ENCODE measurements around the gene PLA2G4E. TPM values are rescaled to one million over a fixed set of nuclear protein-coding genes. Genes with fewer than 3 reads are reported as not detected.

PLA2G4E gene
- total RNA-seq, 4 donors from 2014 or later: 1.1 to 89.5 (median 9.2) TPM

DNA sequence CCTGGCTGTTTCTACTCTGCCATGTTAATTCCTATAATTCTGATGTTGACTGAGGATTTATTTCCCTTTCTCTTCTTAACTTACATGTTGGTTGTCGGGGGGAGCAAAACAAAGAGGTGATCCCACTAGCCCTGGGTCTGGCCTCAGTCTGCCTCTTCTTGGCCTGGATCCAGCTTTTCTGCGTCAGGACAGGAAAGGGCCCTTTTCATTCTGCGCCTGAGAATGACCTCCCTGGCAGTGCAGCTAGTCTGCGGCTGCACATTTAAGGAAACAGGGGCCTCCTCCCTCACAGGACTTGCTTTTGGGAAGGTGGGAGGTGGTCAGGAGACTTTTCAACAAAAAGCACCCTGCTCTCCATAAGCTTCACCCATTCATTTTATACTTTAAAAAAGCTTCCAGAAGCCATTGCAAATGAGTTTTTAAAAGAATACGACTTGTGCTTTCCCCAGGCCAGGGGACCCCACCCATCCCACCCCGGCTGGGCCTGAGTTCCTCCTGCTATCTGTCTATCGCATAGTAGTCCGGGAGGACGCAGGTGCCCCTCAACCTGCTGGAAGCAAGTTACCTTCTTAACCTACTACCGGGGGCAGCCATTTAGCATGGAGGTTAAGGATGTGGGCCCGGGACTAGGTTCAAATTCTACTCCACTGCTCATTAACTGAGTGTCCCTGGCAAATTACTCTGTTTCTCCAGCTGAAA, 27.2 kb downstream of the PLA2G4E start:
- Histone ChIP-seq H3K4me3 (no peak overlapping the region), H3K27ac (no peak overlapping the region), H3K4me1 (peaks cover 0 to 22% (median 0%) of the 10 kb centered on the region in 3 donors), H3K9me3 (no peaks in the 10 kb centered on the region), H3K36me3 (no peaks in the 10 kb centered on the region), H3K27me3 (peaks cover 0 to 8% (median 0%) of the 10 kb centered on the region in 4 donors)
- intact Hi-C loops (cut with DNase I): no loop called here
- TF ChIP-seq, protein P1, sequence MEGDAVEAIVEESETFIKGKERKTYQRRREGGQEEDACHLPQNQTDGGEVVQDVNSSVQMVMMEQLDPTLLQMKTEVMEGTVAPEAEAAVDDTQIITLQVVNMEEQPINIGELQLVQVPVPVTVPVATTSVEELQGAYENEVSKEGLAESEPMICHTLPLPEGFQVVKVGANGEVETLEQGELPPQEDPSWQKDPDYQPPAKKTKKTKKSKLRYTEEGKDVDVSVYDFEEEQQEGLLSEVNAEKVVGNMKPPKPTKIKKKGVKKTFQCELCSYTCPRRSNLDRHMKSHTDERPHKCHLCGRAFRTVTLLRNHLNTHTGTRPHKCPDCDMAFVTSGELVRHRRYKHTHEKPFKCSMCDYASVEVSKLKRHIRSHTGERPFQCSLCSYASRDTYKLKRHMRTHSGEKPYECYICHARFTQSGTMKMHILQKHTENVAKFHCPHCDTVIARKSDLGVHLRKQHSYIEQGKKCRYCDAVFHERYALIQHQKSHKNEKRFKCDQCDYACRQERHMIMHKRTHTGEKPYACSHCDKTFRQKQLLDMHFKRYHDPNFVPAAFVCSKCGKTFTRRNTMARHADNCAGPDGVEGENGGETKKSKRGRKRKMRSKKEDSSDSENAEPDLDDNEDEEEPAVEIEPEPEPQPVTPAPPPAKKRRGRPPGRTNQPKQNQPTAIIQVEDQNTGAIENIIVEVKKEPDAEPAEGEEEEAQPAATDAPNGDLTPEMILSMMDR (IDR thresholded peaks at IDR 0.05): no peak
- no peak for TF ChIP-seq POLR2A (IDR thresholded peaks at IDR 0.05)
- 73 to 77% methylated on average over 11 of the region's 11 CpGs for WGBS, 2 donors
- no peak for DNase-seq

DNA sequence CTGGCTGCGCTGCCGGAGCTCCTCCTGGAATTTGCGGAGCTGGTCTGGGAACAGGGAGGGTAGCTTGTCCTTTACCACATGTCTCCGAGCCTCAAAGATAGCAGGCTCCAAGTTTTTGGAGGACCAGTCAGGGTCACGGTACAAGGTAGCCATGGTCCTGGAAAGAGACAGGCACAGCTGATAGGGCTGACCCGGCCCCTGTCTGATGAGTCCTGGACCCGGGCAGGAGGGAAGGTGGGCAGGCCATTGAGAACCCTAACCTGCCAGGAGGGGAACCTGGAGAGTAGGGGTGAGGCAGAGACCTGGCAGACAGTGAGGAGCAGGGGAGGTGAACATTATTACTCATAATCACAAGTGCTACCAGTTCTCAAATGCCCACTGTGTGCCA, 28.0 kb downstream of the PLA2G4E start:
- TF ChIP-seq, protein P1 (IDR thresholded peaks at IDR 0.05): no peak
- no peak for TF ChIP-seq POLR2A (IDR thresholded peaks at IDR 0.05)
- WGBS, 2 donors: 85 to 96% methylated on average over 6 of the region's 7 CpGs

DNA sequence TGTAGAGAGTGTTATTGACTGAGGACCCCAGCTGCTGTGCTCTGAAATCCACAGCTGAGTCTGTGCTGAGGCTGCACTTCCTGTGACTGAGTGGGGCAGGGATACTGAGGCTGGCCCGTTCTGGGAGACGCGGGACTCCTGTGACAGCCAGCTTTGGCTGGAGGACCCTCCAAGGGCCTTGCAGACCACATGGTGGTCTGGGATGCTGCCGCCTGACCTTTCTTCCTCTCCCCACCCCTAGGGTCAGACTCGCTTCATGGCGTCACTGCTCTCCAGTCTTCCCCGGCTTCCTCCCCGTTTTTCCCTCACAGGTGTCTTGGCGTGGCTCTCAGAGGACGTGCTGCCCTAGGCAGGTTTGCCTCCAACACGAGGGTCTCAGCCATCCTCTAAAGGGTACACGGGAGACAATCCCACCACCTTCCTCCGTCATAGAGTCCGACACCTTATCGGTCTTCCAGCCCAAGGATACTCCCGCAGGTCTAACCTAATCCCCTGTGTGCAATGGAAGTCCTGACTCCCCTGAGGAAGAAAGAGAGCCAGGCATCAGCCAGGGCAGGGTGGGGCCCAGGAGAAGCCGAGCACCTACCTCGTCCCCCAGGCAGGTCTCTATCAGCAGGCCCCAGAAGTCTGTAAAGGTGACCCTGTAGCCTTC, 28.6 kb downstream of the PLA2G4E start:
- 91 to 92% methylated on average over 13 to 15 of the region's 18 CpGs for WGBS, 2 donors
- intact Hi-C loops (cut with DNase I): no loop called here
- no peak for DNase-seq

More for the DNA sequence above, 28.0 kb downstream of the PLA2G4E start:
- Histone ChIP-seq H3K4me1 (peaks cover 0 to 20% (median 0%) of the 10 kb centered on the region in 3 donors), H3K4me3 (no peak overlapping the region), H3K36me3 (no peaks in the 10 kb centered on the region), H3K27ac (no peak overlapping the region), H3K27me3 (peaks cover 0 to 8% (median 0%) of the 10 kb centered on the region in 4 donors), H3K9me3 (no peaks in the 10 kb centered on the region)
- intact Hi-C loops (cut with DNase I): no loop called here
- no peak for DNase-seq

DNA sequence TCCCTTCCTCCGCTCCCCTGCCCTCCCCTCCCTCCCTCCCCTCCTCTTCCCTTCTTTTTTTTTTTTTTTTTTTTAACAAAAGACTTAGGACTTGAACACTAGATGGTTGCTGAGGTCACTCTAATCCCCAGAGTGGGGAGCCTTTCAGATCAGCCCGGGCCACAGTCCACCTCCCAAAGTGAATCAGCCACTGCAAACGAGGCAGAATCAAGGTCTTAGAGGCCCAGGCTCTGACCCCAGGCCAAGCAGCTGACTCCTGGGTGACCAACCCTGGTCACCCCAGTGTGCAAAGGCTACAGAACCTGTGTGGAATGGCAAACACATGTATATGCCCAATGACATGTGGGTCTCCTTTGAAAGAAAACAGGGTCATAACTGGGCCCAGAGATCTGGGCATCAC, 30.2 kb downstream of the PLA2G4E start:
- Histone ChIP-seq H3K27ac (no peak overlapping the region), H3K4me3 (no peak overlapping the region), H3K36me3 (no peaks in the 10 kb centered on the region), H3K9me3 (no peaks in the 10 kb centered on the region), H3K27me3 (peaks cover 0 to 8% (median 0%) of the 10 kb centered on the region in 4 donors), H3K4me1 (peaks cover 0 to 10% (median 0%) of the 10 kb centered on the region in 3 donors)
- WGBS, 2 donors: 80 to 100% methylated on average over 1 of the region's 3 CpGs
- TF ChIP-seq, protein P1 (IDR thresholded peaks at IDR 0.05): no peak
- TF ChIP-seq POLR2A (IDR thresholded peaks at IDR 0.05): no peak
- no peak for DNase-seq
- intact Hi-C loops (cut with DNase I): no loop called here

More for the DNA sequence above, 28.6 kb downstream of the PLA2G4E start:
- Histone ChIP-seq H3K4me3 (no peak overlapping the region), H3K27me3 (peaks cover 0 to 8% (median 0%) of the 10 kb centered on the region in 4 donors), H3K9me3 (no peaks in the 10 kb centered on the region), H3K27ac (no peak overlapping the region), H3K4me1 (peaks cover 0 to 15% (median 0%) of the 10 kb centered on the region in 3 donors), H3K36me3 (no peaks in the 10 kb centered on the region)
- TF ChIP-seq POLR2A (IDR thresholded peaks at IDR 0.05): no peak
- TF ChIP-seq, protein P1 (IDR thresholded peaks at IDR 0.05): no peak

DNA sequence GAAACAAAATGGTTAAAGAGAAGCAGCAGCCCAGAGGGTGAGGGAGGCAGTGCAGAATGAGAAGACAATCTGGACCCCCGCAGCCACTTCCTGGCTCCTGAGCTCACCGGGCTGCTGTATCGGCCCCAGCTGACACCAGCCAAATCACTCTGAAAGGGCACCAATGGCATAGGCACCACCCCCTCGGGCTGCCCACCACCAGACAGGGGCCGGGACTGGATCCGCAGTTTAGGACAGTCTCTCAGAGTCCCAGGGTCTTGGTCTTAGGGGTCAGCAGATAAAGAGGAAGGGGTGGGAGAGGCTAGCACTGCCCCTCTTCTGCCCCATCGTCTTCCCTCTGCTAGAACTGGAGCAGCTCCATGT, 30.6 kb downstream of the PLA2G4E start:
- Histone ChIP-seq H3K27me3 (peaks cover 0 to 8% (median 0%) of the 10 kb centered on the region in 4 donors), H3K4me3 (no peak overlapping the region), H3K36me3 (no peaks in the 10 kb centered on the region), H3K4me1 (peaks cover 0 to 10% (median 0%) of the 10 kb centered on the region in 3 donors), H3K9me3 (no peaks in the 10 kb centered on the region), H3K27ac (no peak overlapping the region)
- intact Hi-C loops (cut with DNase I): no loop called here
- no peak for TF ChIP-seq POLR2A (IDR thresholded peaks at IDR 0.05)
- TF ChIP-seq, protein P1 (IDR thresholded peaks at IDR 0.05): no peak
- 59 to 67% methylated on average over 5 of the region's 7 CpGs for WGBS, 2 donors
- no peak for DNase-seq

Measured in esophagus squamous epithelium (tissue), 5 donors.